Glutamatergic neuron (in vitro differentiated cells): ENCODE results near the gene ALG5. TPM values are rescaled to one million over a fixed set of nuclear protein-coding genes. Genes with fewer than 3 reads are reported as not detected.
A peak's percentile ranks its signal among the peaks of the same experiment; 100 is the strongest.

Source experiments
- DNase-seq: peaks from one replicate; pipeline ENCODE4 v3.0.0; 2022
- H3K27ac Mint-ChIP-seq: one replicate; pipeline ENCODE4 v1.8.0; 2020; ENCODE audit warnings: mild to moderate bottlenecking, mixed read lengths, inconsistent platforms; ENCODE audit not compliant: unreplicated experiment
- H3K27me3 Mint-ChIP-seq: one replicate; pipeline ENCODE4 v1.8.0; 2020; ENCODE audit warnings: mild to moderate bottlenecking, moderate library complexity, mixed read lengths, inconsistent platforms; ENCODE audit not compliant: unreplicated experiment
- H3K36me3 Mint-ChIP-seq: one replicate; pipeline ENCODE4 v1.8.0; 2020; ENCODE audit warnings: mild to moderate bottlenecking, mixed read lengths, inconsistent platforms; ENCODE audit not compliant: unreplicated experiment
- H3K4me1 Mint-ChIP-seq: one replicate; pipeline ENCODE4 v1.8.0; 2020; ENCODE audit warnings: mild to moderate bottlenecking, low read depth, mixed read lengths, inconsistent platforms; ENCODE audit not compliant: unreplicated experiment
- H3K4me3 Mint-ChIP-seq: one replicate; pipeline ENCODE4 v1.8.0; 2020; ENCODE audit warnings: mild to moderate bottlenecking, mixed read lengths, inconsistent platforms; ENCODE audit not compliant: unreplicated experiment
- H3K9me3 Mint-ChIP-seq: one replicate; pipeline ENCODE4 v1.8.0; 2020; ENCODE audit warnings: mild to moderate bottlenecking, moderate library complexity, mixed read lengths, inconsistent platforms; ENCODE audit not compliant: unreplicated experiment
- CTCF ChIP-seq: fragments of 200-600 bp; sonication (generic); IDR thresholded peaks from one replicate; pipeline ENCODE4 v1.5.0; 2021; ENCODE audit not compliant: partially characterized antibody, unreplicated experiment
- total RNA-seq: library from RNA; stranded (reverse); fragmentation: NEBNext Ultra II Directional; extraction: Animal tissue kit (Norgen Biotek cat#: 25700); gene quantifications from one replicate; pipeline ENCODE4 v1.2.1, GENCODE V29; 2021; ENCODE audit not compliant: unreplicated experiment

ALG5 gene
- total RNA-seq, 1 donor from 2014 or later: 25.5 TPM

GRCh38 chr13:36919171-36919832 is 79.8 kb downstream of the ALG5 start:
- no peaks in the 10 kb centered on the region for H3K36me3 Mint-ChIP-seq
- TF ChIP-seq CTCF: no peak
- H3K27ac Mint-ChIP-seq: peak overlapping the region; percentile 93
- peaks cover 11% of the 10 kb centered on the region for H3K27me3 Mint-ChIP-seq
- H3K4me3 Mint-ChIP-seq: peak overlapping the region; percentile 89
- peaks cover 24% of the 10 kb centered on the region for H3K4me1 Mint-ChIP-seq
- DNase-seq: peak; percentile 74
- peaks cover 10% of the 10 kb centered on the region for H3K9me3 Mint-ChIP-seq

GRCh38 chr13:36918246-36919131 is 80.7 kb downstream of the ALG5 start:
- Mint-ChIP-seq H3K4me1 (peaks cover 28% of the 10 kb centered on the region), H3K27ac (peak overlapping the region; percentile 93)

GRCh38 chr13:36917311-36917710 is 81.8 kb downstream of the ALG5 start:
- Mint-ChIP-seq H3K4me3 (peak overlapping the region; percentile 89), H3K27ac (peak overlapping the region; percentile 93), H3K27me3 (peaks cover 11% of the 10 kb centered on the region), H3K4me1 (peaks cover 31% of the 10 kb centered on the region), H3K36me3 (no peaks in the 10 kb centered on the region), H3K9me3 (peaks cover 10% of the 10 kb centered on the region)
- no peak for DNase-seq
- no peak for TF ChIP-seq CTCF

More at GRCh38 chr13:36918246-36919131, 80.7 kb downstream of the ALG5 start:
- H3K36me3 Mint-ChIP-seq: no peaks in the 10 kb centered on the region
- TF ChIP-seq CTCF: no peak
- peaks cover 10% of the 10 kb centered on the region for H3K9me3 Mint-ChIP-seq
- H3K27me3 Mint-ChIP-seq: peaks cover 11% of the 10 kb centered on the region
- peak overlapping the region; percentile 89 for H3K4me3 Mint-ChIP-seq
- no peak for DNase-seq

- peaks cover 33% of the 10 kb centered on the region for H3K4me1 Mint-ChIP-seq
- peaks cover 11% of the 10 kb centered on the region for H3K27me3 Mint-ChIP-seq
- H3K36me3 Mint-ChIP-seq: no peaks in the 10 kb centered on the region
- H3K4me3 Mint-ChIP-seq: peak overlapping the region; percentile 89
- no peak for TF ChIP-seq CTCF
- peaks cover 10% of the 10 kb centered on the region for H3K9me3 Mint-ChIP-seq
- no peak overlapping the region for H3K27ac Mint-ChIP-seq
- DNase-seq: no peak
These were observed 83.1 kb downstream of the ALG5 start for GRCh38 chr13:36915896-36916640.
